Activated naive CD4-positive, alpha-beta T cell treated with anti-CD3 and anti-CD28 coated beads, Interleukin-2, amount 10 ng/mL, durations not matched to agents 7 days and 5 days (primary cell): ENCODE results near the gene BTBD9.
A peak's percentile ranks its signal among the peaks of the same experiment; 100 is the strongest.

Experiments
- CTCF ChIA-PET: fragments of 350-600 bp; sonication (Branson Sonifier 250); formaldehyde crosslinking; loops from one replicate; lab custom pipeline; 2021; ENCODE audit warnings: antibody characterized with exemption; lab: Charles Lee
- DNase-seq: peaks from one replicate; pipeline ENCODE4 v3.0.0-alpha.2; 2020
- H3K27ac Mint-ChIP-seq: one replicate; pipeline ENCODE4 v1.8.0; 2021; ENCODE audit warnings: mild to moderate bottlenecking, moderate library complexity, mixed read lengths
- H3K27me3 Mint-ChIP-seq: one replicate; pipeline ENCODE4 v1.8.0; 2021; ENCODE audit warnings: mild to moderate bottlenecking, mixed read lengths
- H3K36me3 Mint-ChIP-seq: one replicate; pipeline ENCODE4 v1.8.0; 2021; ENCODE audit warnings: mixed read lengths
- H3K4me1 Mint-ChIP-seq: one replicate; pipeline ENCODE4 v1.8.0; 2021; ENCODE audit warnings: mixed read lengths
- H3K4me3 Mint-ChIP-seq: one replicate; pipeline ENCODE4 v1.8.0; 2021; ENCODE audit warnings: mild to moderate bottlenecking, moderate library complexity, mixed read lengths
- H3K9me3 Mint-ChIP-seq: one replicate; pipeline ENCODE4 v1.8.0; 2021; ENCODE audit warnings: mixed read lengths

BTBD9 gene

DNA sequence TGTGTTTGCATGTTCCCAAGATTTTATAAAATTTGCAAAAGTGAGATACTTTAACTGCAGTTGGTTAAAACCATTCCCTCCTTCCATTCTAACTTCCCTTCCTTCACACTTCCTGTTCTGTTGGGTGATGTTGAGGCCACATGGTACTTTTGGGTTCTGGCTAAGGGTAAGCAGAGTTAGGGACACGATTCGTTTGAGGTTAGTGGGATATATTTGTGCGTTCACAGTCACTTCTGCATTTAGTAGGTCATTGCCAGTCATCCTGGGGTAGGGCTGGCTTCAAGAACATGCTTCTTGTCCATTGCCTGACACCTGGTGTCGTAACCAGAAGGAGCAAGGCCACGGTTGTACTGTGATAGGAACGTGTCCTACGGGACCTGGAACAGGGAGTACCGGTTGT lies 480.1 kb downstream of the BTBD9 start:
- H3K27ac Mint-ChIP-seq, result no peak overlapping the region
- H3K4me1 Mint-ChIP-seq, result no peaks in the 10 kb centered on the region
- H3K27me3 Mint-ChIP-seq, result no peaks in the 10 kb centered on the region
- no peak for DNase-seq
- H3K9me3 Mint-ChIP-seq, result no peaks in the 10 kb centered on the region
- H3K4me3 Mint-ChIP-seq, result no peak overlapping the region
- CTCF ChIA-PET, result no interaction called here
- H3K36me3 Mint-ChIP-seq, result peaks cover 2% of the 10 kb centered on the region

DNA sequence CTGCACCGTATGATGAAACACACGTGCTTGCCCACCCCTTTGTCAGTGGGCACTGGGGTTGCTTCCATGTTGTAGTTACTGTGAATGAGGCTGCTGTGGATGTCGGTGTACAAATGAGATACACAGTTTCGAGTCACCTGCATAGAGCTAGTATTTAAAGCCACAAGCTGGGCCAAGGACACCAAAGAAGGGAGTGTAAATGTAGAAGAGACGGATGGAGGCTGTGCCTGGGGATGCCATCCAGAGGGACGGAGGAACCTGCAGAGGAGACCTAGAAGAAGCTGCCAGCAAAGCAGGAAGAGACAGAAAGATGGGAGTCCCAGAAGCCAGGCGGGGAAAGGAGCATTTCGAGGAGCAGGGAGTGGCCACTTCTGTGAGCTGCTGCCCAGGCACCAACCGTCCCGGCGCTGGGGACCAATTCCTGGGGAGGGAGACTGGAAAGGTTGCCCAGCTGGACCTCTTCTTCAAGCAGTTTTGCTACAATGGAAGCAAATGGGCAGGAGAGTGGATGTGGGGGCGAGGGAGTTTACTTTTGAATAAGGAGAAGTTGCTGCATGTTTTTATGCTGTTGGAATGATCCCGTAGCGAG lies 480.9 kb downstream of the BTBD9 start:
- Mint-ChIP-seq H3K27me3 (no peaks in the 10 kb centered on the region), H3K27ac (no peak overlapping the region)
- CTCF ChIA-PET, result no interaction called here

DNA sequence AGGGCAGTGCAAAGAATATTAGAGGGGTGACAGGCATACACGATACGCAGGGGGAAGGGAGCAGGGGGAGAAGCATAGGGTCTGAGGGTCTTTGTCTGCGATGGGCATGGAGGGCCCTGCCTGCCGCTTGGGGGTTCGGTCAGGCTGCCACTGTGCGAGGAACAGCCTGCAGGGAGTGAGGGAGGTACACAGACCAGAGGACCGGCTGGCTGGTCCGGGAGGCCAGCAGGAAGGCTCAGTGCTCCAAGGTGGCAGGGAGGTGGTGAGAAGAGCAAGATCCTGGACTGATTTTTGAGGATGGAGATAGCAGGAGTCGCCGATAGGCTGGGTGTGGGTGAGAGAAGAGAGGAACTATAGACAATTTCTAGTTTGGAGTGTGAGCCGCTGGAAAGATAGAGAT lies 481.8 kb downstream of the BTBD9 start:
- CTCF ChIA-PET, result no interaction called here
- H3K27ac Mint-ChIP-seq, result peak overlapping the region; percentile 8
- peaks cover 2% of the 10 kb centered on the region for H3K36me3 Mint-ChIP-seq
- no peaks in the 10 kb centered on the region for H3K27me3 Mint-ChIP-seq
- DNase-seq, result no peak
- no peak overlapping the region for H3K4me3 Mint-ChIP-seq
- H3K9me3 Mint-ChIP-seq, result no peaks in the 10 kb centered on the region
- H3K4me1 Mint-ChIP-seq, result no peaks in the 10 kb centered on the region

More for the DNA sequence above, 480.9 kb downstream of the BTBD9 start:
- Mint-ChIP-seq H3K9me3 (no peaks in the 10 kb centered on the region), H3K4me1 (no peaks in the 10 kb centered on the region), H3K4me3 (no peak overlapping the region), H3K36me3 (peaks cover 2% of the 10 kb centered on the region)
- DNase-seq, result no peak

DNA sequence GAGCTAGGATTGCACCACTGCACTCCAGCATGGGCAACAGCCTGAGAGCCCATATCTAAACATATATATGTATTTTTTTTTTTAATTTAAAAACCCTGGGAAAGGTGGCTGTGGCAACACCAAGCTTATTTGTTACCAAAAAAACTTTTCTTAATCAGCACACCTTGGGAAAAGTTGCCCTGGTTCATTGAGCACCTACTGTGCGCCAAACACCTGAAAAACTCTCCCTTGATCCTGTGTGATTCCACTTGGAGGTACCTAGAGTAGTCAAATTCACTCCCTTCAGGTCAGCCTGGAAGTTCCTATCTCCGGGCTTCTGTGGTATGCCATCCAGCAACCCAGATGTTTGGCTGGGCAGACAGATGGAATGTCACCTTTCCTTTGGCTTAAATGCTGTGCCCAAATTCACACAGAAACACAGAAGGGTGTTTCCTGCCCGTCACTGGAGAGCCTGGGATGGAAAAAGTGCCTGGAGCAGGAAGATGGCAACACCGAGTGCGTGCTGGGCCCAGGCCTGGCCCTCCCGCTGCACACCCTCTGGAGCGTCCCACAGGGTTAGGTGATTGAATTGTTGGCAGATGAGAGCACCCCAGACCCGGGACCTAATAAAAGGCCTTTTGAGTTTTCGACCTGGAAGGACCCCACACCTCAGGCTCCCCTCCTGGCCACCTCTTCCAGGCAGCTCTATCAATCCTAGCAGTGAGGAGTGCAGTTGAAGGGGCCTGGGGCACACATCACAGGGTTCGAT lies 482.7 kb downstream of the BTBD9 start:
- no peak for DNase-seq
- no peak overlapping the region for H3K4me3 Mint-ChIP-seq
- CTCF ChIA-PET, result no interaction called here
- peaks cover 2% of the 10 kb centered on the region for H3K36me3 Mint-ChIP-seq
- H3K9me3 Mint-ChIP-seq, result no peaks in the 10 kb centered on the region
- H3K27ac Mint-ChIP-seq, result no peak overlapping the region
- no peaks in the 10 kb centered on the region for H3K4me1 Mint-ChIP-seq
- H3K27me3 Mint-ChIP-seq, result no peaks in the 10 kb centered on the region

DNA sequence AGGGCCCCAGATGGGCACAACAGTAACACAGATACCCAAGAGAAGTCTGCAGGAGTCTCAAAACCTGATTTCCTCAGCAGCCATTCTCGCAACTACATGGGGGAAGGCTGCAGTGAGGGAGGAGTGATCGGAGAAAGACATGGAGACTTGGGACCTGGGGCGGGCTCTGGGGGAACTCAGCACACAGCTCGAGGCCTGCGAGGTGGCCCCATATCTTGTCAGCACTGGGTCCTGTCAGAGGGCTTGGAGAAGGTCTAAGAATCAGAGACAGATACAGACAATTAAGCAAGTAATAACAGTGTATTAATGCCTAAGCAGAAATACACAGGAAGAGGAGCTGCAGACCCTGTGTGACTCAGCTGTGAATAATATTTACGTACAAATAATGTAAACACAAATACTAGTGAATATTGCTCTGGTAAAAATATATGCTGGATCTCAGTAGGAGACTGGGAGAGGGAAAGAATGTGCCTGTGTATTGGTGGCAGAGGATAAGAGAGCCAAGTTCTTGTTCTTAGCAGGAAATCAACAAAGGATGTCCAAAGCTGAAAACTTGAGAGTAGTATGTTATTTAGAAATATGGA lies 484.0 kb downstream of the BTBD9 start:
- CTCF ChIA-PET, result no interaction called here
- no peaks in the 10 kb centered on the region for H3K9me3 Mint-ChIP-seq
- no peak overlapping the region for H3K4me3 Mint-ChIP-seq
- peaks cover 2% of the 10 kb centered on the region for H3K36me3 Mint-ChIP-seq
- DNase-seq, result no peak
- no peaks in the 10 kb centered on the region for H3K27me3 Mint-ChIP-seq
- H3K27ac Mint-ChIP-seq, result no peak overlapping the region
- H3K4me1 Mint-ChIP-seq, result no peaks in the 10 kb centered on the region

DNA sequence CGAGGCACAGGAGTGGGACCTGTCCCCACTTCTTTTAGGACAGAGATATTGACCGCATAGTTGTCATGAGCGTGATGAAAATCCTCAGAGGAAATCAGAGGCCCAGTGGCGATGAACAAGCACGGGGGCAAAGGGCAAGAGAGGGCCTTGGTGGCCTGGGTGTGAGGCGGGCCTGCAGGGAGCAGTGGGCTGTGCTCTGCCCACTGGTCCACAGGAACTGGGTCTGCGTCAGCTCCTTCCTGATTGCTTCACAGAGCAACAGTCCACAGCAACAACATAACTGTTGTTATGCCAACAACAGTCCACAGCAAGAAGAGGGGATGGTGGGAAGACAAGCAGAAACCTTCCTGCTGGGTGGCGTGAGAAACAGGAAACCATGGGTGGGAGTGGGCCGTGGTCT lies 484.6 kb downstream of the BTBD9 start:
- CTCF ChIA-PET, result no interaction called here
- peaks cover 2% of the 10 kb centered on the region for H3K36me3 Mint-ChIP-seq
- H3K27ac Mint-ChIP-seq, result no peak overlapping the region
- no peaks in the 10 kb centered on the region for H3K4me1 Mint-ChIP-seq
- H3K27me3 Mint-ChIP-seq, result no peaks in the 10 kb centered on the region
- H3K4me3 Mint-ChIP-seq, result no peak overlapping the region
- no peaks in the 10 kb centered on the region for H3K9me3 Mint-ChIP-seq
- no peak for DNase-seq

DNA sequence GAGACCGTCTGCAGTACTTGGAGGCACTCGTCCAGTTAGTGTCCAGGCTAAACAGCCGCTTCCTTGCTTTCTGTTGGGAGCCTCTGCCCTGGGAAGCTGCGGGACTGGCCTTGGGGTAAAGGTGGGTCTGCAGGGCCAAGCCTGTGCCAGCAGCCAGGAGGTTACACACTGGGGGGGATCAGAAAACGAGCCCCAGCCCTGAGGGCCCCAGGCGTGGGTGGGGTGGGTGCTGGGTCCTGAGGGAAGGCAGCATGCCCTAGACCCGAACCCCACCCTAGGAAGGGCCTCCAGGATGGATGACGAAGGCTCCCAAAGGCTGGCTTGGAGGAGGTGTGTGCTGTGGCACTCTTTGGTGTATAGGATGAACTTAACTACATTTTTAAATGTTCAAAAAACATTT lies 485.0 kb downstream of the BTBD9 start:
- CTCF ChIA-PET, result no interaction called here
- Mint-ChIP-seq H3K27me3 (no peaks in the 10 kb centered on the region), H3K36me3 (peaks cover 2% of the 10 kb centered on the region), H3K27ac (no peak overlapping the region), H3K4me3 (no peak overlapping the region), H3K4me1 (no peaks in the 10 kb centered on the region), H3K9me3 (no peaks in the 10 kb centered on the region)
- no peak for DNase-seq

DNA sequence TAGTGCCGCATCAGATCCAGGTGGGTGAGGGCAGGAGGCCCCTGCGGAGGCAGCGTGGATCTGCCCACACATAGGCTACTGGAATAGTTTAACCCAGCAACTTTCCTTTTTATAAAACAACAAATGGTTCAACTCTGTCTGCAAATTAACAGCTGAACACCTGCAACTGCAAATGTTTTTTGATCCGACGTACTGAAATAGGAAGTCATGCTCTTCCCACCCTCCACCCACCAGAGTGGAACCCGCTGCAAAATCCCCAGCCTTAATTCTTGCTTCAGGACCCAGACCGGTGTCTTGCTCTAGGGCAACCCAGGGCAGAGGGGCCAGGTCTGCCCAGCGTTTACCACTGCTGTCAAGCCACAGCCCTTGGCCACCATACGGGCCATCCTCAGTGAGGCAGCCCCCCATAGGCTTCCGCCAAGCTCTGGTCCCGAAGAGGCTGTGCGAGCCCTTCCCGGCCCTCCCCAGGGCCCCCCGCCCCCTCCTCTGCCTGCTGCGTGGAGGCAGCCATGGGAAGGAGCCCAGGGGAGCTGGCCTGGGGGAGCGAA lies 485.9 kb downstream of the BTBD9 start:
- Mint-ChIP-seq H3K9me3 (no peaks in the 10 kb centered on the region), H3K27ac (peak overlapping the region; percentile 28), H3K4me1 (no peaks in the 10 kb centered on the region), H3K4me3 (no peak overlapping the region), H3K27me3 (no peaks in the 10 kb centered on the region), H3K36me3 (peaks cover 2% of the 10 kb centered on the region)
- CTCF ChIA-PET, result no interaction called here
- DNase-seq, result no peak

DNA sequence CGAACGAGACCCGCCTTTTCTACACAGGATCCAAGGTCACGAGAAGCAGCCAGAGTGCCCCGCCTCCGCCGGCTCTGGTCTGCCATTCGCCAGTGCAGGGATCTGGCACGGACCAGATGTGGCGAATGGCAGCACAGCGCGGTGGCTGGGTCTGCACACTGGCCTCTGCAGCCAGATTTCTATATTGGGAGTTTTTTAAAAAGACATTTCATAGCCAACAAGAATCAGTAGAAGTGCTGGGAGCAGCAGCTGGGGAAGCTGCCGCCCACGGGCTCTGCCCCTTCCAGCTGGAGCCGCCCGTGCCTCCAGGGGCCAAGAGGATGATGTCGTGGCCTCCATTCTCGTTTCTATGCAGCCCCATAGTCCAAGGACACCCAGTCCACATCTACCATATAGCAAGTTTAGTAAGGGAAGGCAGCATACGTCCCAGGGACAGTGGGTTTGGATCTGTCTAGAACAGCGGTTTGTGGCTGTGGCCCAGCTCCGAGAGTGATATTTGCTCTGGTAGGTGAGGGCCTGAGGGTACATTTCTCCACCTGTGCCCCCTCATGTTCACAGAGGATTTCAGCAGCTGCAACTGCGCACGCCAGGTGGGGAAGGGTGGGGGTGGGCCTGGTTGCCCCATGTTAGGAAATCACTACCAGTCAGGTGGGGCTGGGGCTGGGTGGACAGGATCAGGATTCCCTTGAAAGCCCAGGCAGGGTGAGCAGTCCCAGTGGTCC lies 486.5 kb downstream of the BTBD9 start:
- Mint-ChIP-seq H3K27ac (no peak overlapping the region), H3K4me3 (no peak overlapping the region), H3K27me3 (no peaks in the 10 kb centered on the region), H3K9me3 (no peaks in the 10 kb centered on the region), H3K4me1 (no peaks in the 10 kb centered on the region), H3K36me3 (peaks cover 2% of the 10 kb centered on the region)
- CTCF ChIA-PET, result no interaction called here
- DNase-seq, result no peak

DNA sequence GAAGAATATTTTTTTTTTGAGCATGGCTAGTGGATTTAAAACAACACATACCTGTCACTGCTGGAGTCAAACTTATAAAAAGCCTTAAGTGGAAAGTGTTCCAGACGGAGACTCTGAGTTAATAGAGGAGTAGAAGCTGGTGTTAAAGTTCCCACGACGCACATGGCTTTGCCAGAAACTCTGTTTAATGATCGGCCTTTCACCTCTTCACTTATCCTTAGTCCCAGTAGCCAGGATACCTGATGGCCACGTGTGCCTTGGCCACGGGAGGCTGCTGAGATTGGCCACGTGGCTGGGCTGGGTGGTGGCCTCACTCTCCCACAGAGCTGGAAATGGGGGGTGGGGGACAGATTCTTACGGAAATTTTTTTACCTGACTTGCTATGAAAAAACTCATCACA lies 487.1 kb downstream of the BTBD9 start:
- no peak for DNase-seq
- no peaks in the 10 kb centered on the region for H3K9me3 Mint-ChIP-seq
- H3K27me3 Mint-ChIP-seq, result no peaks in the 10 kb centered on the region
- CTCF ChIA-PET, result no interaction called here
- H3K4me3 Mint-ChIP-seq, result no peak overlapping the region
- H3K4me1 Mint-ChIP-seq, result no peaks in the 10 kb centered on the region
- H3K36me3 Mint-ChIP-seq, result peaks cover 2% of the 10 kb centered on the region
- H3K27ac Mint-ChIP-seq, result no peak overlapping the region

DNA sequence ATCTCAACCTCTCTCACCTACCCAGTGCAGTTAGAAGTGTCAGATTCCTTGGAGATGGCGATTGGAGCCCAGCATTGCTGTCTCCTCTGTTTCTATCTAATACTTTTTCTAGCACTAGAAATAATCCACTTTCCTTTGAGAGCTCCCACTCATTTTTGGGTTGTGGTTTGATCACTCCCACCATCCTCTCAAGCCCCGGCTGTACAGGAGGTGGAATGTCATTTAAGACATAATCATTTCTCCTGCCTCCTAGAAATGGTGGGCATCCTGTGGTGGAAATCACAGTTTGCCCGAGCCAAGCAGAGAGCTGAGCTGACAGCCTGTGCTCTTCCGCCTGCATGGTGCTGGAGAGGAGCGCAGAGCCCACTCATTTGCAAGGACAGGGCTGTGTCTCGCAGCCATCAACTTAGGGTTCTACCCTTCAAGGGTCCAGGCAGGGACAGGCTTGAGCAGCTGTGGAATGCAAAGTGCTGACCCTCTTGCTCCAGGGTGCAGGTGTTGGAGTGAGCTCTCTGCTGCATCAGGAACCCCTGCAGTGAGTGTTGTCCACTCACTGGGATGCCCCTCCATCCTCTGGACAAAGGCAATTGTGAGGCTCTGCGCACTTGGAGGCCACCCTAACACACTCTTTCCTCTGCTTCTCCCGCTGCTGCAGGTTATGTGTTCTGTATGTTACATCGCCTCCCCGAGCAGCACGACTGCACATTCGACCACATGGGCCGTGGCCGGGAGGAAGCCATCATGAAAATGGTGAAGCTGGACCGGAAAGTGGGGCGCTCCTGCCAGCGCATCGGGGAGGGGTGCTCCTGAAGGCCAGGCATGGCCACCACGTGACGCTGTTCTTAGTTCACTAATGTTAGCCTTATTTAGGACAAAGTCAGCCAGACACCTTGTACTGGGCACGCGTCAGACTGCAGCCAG lies 487.9 kb downstream of the BTBD9 start:
- DNase-seq, result no peak
- CTCF ChIA-PET, result no interaction called here
- no peaks in the 10 kb centered on the region for H3K9me3 Mint-ChIP-seq
- H3K27ac Mint-ChIP-seq, result no peak overlapping the region
- peaks cover 2% of the 10 kb centered on the region for H3K36me3 Mint-ChIP-seq
- H3K4me1 Mint-ChIP-seq, result no peaks in the 10 kb centered on the region
- no peak overlapping the region for H3K4me3 Mint-ChIP-seq
- no peaks in the 10 kb centered on the region for H3K27me3 Mint-ChIP-seq

DNA sequence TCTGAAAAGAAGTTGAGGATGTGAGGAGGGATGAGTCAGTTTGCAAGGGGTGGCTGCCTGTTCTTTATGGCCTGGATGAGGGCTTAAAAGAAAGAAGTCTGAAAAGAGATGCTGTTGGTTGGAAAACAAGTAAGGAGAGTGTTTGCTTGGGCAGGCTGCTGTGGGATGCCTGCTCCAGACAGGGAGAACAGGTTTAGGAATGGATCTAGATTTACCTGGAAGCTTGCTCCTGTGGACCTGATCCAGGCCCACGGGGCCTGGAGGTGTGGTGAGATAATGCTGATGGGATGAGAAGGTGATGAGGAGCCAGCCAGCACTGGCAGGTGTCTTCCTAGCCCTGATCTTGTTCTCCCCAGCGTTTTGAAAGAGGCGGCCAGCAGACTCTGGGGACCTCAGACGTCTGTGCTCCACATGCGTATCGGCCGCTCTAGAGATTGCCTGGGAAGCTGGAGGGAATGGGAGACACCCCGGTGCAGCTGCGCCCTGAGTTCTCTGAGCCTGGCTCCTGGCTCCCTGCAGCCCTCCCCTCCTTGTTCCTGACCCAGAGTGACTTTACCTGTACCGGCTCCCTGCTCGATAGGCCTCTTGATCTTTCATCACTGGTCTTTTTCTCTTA lies 488.9 kb downstream of the BTBD9 start:
- no peaks in the 10 kb centered on the region for H3K27me3 Mint-ChIP-seq
- DNase-seq, result no peak
- no peaks in the 10 kb centered on the region for H3K9me3 Mint-ChIP-seq
- CTCF ChIA-PET, result no interaction called here
- no peak overlapping the region for H3K4me3 Mint-ChIP-seq
- H3K36me3 Mint-ChIP-seq, result no peaks in the 10 kb centered on the region
- H3K27ac Mint-ChIP-seq, result no peak overlapping the region
- H3K4me1 Mint-ChIP-seq, result peaks cover 3% of the 10 kb centered on the region

DNA sequence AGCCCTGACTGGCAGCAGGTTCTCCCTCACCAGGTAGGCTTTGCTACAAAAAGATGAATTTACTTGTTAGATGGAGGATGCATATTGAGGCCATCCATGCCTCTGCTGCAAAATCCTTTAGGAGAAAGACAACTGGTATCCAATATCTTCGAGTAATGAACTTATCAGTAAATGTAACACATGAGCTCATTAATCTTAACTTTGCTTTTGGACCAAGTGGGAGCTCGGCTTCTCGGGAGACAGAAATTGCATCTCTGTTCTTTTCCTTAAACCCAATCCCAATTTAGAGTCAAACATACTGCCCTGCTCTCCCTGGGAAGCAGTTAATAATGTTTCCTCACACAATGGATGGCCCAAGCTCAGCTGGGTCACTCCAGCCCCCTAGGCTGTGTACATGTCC lies 489.7 kb downstream of the BTBD9 start:
- Mint-ChIP-seq H3K36me3 (no peaks in the 10 kb centered on the region), H3K9me3 (no peaks in the 10 kb centered on the region), H3K4me3 (no peak overlapping the region), H3K27ac (no peak overlapping the region), H3K4me1 (peaks cover 7% of the 10 kb centered on the region), H3K27me3 (no peaks in the 10 kb centered on the region)
- no peak for DNase-seq
- CTCF ChIA-PET, result no interaction called here
